Activated CD4-positive, alpha-beta T cell treated with anti-CD3 and anti-CD28 coated beads, Interleukin-10, Interleukin-2, amounts not matched to agents 100 ng/mL and 50 ng/mL, durations not matched to agents 16 hours and 8 hours (primary cell): Measurements from ENCODE around the gene RPE65.
"Not testable (repeated sequence)": the region's sequence is repeated elsewhere in the genome, so short reads cannot be mapped to it uniquely, and the experiment has no call there.

ENCODE experiments used
- DNase-seq: peaks from one replicate; pipeline ENCODE4 v3.0.0-alpha.2; 2020

RPE65 gene

DNA sequence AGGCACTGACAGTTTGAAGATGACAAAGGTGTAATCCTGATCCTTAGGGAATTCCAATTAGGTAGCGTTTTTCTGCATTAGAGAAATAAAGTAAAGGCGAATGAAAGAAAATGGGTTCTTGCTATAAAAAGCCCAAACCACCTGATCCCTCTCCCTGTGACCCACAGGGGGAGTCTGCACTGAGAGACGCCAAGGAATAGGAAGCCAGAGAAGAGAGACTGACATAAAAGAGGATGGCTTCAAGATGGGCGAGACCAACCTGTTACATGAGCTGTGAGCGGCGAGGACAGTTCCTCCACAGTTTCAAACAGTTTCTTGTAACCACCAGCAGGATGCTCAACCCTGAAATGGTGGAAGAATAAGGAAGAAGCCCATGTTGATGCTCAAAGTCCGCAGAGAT is 1.4 kb downstream of the RPE65 start:
- no peak for DNase-seq

DNA sequence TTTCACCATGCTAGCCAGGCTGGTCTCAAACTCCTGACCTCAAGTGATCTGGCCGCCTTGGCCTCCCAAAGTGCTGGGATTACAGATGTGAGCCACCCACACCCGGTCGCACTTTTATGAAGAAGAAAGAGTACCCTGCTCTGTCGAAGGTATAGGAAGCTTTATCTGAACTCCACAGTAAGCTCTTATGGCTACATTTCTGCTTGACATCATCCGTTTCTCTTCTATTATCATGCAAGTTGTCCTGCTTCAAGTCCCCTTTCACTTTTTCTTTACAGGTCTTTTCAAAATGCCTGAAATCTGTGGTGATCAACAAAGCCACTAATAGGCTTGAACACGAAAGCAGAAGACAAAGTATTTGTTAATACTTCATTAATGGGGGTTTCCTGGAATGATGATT is 4.0 kb downstream of the RPE65 start:
- DNase-seq, result no peak

DNA sequence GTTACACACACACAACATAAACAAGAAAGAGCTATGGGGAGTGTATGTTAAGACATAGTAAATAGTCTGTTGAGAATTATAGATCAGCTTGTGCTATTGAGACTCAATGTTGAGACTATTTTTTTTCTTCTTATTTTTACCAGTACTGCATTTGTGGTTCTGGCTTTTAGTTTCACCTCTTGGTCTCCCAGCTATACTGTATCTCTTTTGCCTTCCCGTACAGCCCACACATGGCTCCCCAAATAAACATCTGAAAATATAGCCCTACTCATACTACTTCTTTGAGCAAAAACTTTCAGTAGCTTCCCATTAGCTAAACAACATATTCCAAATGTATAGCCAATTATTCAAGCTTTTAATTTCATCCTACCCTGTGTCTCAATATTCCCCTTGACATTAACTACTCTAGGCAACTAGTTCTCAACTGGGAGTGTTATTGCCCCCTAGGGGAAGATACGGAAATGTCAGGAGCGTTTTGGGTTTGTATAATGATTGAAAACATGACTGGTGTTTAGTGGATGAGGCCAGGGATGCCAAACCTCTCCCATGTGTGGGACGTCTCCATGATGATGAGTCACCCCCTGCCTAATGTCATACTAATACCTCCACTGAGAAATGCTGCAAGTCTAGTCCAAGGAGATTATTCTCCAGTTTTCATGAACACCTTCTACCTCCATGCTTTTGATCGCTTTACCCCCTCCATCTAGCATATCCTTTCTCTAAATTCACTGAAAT is 6.8 kb downstream of the RPE65 start:
- DNase-seq, result peak; percentile 54

DNA sequence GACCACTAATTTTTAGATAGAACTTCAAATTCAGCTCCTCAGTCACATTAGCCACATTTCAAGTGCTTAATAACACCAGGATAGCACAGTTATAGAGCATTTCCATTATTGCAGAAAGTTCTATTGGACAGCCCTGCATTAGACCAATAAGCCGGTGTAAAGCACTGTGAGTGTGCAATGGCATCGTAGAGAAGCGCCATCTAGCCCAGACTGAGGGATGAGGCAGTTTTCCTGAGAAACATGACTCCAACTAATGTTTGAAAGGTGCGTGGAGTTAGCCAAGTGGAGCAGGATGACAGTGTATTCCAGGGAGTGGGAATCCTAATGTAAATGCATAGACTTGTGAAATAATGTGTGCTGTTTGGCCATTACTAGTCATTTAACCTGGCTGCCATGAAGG is 7.7 kb downstream of the RPE65 start:
- DNase-seq, result no peak

DNA sequence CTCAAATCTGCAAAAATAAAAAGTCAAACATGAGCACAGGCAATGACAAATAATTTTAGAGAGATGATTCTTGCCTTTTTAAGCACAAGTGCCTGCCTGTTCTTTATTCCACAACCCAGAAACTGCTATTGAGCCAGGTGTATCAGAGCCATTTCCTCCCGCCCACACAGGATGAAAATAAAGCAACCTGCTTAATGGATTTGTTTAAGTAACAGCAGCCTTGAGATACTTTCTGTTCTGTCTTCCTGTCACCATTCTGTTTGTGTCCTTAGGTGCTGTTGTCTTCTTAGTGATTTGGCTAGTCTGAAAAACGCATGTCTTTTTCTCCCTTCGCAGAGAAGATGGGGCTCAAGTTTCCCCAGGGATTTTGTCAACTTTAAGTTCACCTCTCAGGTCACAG is 11.4 kb downstream of the RPE65 start:
- no peak for DNase-seq

DNA sequence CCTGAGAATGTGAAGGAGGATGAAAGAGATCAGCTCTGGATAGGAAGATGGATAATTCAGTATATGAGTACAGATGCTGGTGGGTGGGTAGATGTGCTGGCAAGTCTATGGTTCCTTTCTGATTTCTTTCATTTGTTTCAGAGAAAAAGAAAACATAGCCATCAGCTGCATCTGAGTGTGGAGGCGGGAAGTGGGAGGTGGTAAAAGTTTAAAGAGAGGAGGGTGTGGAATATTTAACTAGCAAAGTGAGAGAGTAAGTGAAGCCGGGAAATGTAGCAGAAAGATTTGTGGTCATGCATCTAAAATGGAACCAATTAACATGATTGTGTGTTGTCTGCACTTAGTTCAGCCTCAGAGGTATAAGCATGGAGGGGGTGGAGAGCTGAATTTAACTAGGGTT is 16.4 kb downstream of the RPE65 start:
- no peak for DNase-seq

DNA sequence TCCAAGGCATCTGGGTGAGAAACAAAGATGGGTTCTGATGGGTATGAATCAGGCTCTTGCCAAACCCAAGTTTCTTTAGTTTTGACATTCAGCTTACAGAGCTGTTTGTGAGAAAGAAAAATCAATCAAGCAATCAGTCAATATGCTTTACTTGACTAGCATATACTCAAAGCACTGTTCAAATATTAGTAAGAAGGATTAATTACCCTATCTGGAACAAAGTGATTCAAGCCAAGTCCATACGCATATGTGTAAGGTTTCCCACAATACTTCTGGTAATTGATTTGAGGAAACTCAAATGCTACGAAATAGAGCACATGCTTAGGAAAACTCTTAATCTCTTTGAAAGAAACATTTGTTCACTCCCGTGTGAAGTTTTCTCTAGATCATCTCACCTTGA is 18.7 kb downstream of the RPE65 start:
- DNase-seq, result no peak

DNA sequence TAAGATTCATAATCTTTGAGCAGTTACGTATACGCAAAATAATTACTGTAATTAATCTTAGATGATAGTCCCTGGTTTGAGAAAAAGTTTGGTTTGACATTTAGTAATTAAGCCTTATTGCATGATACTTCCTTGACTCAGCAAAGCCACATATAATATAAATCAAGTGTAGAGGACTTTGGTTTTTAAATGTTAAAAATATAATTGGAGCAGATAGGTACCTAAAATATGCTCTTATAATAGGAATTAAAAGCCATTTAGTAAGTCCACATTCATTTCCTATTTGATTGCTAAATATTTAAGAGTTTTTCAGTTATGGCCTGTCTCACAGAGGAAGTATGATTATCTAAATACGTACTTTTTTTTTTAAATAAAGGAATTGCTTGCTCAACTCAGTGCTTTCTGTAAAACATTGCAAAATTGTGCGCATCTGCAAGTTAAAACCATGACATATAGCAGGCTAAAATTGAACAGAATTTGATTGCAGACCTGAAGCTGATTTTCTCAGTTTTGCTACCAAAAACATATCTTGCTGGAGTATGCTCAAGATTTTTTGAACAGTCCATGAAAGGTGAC is 20.4 kb downstream of the RPE65 start:
- no peak for DNase-seq

DNA sequence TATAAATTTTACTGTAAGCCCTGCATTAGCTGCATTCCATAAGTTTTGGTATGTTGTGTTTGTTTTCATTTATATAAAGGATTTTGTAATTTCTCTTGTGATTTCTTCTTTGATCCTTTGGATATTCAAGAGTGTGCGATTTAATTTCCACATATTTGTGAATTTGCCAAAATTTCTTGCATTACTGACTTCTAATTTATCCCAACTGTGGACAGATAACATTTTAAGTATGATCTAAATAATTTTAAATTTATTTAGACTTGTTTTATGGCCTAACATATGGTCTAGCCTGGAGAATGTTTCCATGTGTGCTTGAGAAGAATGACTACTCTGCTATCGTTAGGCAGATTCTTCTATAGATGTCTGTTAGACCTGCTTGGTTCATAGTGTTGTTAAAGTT is 23.2 kb downstream of the RPE65 start:
- DNase-seq, result no peak

DNA sequence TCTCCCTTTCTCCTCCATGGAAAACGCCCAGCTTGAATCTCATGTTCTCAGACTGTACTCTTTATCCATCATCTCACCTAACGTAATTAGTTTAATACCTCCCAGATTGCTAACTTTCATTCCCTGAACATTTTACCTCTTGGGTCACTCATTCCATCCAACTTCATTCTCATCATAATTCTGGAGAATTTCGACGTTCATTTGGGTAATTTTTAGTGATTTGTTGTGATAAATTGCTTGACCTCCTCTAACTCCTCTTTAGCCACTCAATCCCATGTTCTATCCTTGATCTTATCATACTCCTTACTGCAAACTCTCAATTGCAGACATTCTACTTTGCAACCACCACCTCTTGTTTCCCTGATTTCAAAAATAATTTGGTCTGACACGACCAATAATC is 28.4 kb downstream of the RPE65 start:
- DNase-seq, result no peak

DNA sequence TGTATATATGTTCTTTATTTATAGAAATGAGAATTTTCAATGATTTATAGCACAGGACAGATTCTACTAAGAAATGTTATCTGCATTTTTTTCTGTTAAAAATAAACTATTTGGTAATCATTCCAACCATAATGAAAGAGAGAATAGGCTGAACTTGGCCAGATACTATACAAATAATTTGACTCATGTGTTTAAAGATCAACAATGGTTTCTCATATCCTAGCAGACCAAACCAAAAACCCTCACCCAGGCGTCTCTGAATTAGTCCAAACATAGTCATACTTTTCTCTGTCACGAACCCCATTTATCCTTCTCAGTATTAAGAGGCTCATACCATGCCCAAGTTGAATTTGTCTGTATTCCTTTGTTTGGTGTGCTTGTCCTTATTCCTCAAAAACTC is 40.3 kb downstream of the RPE65 start:
- DNase-seq, result no peak

DNA sequence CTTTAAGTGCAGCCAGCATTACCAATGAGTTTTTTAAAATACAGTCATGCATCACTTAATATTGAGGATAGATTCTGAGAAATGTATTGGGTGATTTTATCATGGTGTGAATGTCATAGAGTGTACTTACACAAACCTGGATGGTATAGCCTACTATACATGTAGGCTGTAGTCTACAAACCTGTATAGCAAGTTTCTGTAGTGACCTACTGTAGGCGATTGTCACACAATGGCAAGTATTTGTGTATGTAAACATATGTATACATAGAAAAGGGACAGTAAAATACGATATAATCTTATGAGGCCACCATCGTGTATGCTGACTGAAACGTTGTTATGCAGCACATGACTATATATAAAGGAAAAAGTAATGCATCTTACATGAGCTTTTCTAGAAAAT is 48.2 kb downstream of the RPE65 start:
- DNase-seq, result no peak

DNA sequence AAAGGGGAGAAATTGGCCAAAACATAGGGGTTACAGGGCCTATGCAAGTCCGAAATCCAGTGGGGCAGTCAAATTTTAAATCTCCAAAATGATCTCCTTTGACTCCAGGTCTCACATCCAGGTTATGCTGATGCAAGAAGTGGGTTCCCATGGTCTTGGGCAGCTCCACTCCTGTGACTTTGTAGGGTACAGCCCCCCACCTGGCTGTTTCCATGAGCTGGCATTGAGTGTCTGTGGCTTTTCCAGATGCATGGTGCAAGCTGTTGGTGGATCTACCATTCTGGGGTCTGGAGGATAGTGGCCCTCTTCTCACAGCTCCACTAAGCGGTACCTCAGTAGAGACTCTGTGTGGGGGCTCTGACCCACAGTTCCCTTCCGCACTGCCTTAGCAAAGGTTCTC is 54.2 kb downstream of the RPE65 start:
- DNase-seq, result not testable (repeated sequence)

DNA sequence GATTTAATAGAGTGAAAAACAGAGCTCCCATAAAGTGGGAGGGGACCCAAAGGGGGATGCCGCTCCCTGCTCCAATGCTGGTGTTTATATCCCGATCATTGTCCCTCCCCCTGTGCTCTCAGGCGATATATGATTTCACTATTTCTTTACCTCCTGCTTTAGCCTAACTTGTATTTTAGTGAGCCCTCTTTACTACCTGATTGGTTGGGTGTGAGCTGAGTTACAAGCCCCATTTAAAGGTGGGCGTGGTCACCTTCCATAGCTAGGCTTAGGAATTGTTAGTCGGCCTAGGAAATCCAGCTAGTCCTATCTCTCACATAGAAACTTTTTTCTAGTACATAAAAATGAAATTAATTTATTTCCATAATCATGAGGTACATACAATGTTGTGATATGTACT is 57.3 kb downstream of the RPE65 start:
- DNase-seq, result not testable (repeated sequence)

DNA sequence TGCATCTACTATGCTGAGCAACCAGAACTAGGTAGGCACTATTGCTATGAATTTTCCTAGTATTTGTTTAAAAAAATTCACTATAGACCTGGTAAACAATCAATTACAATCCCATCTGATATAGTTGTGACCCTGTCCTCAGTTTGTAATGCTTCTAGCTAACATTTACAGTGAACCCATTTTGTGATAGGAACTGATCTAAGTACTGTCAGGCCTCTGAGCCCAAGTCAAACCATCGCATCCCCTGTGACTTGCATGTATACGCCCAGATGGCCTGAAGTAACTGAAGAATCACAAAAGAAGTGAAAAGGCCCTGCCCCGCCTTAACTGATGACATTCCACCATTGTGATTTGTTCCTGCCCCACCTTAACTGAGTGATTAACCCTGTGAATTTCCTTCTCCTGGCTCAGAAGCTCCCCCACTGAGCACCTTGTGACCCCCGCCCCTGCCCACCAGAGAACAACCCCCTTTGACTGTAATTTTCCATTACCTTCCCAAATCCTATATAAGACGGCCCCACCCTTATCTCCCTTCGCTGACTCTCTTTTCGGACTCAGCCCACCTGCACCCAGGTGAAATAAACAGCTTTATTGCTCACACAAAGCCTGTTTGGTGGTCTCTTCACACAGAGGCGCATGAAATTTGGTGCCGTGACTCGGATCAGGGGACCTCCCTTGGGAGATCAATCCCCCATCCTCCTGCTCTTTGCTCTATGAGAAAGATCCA is 63.8 kb downstream of the RPE65 start:
- DNase-seq, result not testable (repeated sequence)

DNA sequence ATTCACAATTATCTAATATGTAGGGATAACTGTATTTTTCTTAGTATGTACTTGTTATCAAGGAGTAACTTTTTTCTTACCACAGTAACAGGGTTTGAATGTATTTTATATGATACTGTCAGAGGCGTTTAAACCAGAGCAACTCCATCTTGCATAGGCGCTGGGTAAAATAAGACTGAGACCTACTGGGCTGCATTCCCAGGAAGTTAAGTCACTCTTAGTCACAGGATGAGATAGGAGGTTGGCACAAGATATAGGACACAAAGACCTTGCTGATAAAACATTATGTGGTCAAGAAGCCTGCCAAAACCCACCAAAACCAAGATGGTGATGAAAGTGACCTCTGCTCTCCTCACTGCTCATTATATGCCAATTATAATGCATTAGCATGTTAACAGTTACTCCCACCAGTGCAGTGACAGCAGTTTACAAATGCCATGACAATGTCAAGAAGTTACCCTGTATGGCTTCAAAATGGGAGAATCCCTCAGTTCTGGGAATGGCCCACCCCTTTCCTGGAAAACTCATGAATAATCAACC is 64.8 kb downstream of the RPE65 start:
- DNase-seq, result no peak

DNA sequence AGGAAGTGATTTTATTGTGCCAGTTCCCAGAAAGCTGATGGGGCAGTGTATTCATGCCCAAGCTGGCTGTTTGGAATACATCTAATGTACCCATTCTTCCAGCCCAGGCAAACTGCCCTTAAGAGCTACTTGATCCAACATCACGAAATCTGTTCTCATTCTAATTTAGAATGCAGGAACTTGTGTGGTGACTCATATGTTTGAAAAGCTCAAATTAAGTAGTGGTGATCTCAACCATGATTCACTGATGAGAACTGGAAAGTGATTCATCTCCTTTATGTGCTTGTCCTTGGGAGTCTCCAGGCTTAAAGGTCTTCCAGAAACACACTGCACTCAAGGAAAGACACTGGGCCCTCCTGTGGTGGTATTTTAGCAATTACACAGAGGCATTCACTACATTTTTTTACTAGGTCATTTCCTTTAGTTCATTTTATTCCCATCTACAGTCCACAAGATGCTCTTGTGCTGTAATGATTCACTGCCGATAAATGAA is 65.4 kb downstream of the RPE65 start:
- DNase-seq, result peak; percentile 10

DNA sequence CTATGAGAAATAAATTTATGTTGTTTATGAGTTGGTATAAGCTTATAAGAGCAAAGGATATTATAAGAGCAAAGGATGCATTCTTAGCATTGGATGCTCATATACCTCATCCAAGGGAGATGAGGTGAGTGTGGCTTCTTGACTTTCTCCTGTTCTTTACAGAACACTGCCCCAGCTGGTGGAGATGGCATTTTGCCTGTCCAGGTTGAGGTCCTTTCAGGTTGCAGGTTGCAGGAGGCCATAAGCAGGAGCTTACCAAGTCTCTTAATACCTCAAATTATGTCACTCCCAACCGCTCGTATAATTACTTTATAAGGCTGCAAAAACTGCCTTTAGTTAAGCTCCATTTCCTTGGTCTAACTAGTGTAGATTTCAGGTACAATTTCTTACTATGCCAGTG is 66.7 kb downstream of the RPE65 start:
- no peak for DNase-seq

DNA sequence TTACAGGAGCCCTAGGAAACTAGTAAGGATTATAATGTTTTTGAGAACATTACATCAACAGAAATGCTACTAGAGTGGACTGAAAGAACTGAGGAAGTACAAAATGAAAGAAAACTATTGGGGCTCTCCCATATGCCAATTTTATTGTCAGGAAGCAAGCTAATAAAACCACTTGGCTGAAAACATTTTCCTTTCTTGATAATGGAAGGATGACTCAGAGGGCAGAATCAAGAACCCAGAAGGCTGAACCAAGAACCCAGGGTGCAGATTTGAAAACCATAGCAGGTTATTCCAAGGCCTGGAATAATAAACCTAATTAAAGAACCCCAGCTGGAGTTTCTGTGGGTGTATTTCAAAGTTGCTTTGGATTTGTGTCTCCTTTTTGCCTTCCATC is 70.7 kb downstream of the RPE65 start:
- DNase-seq, result no peak
